Activated naive CD8-positive, alpha-beta T cell treated with anti-CD3 and anti-CD28 coated beads, Interleukin-2, amount 10 ng/mL, durations not matched to agents 7 days and 5 days (primary cell): Measurements from ENCODE around the gene SORCS2. TPM values are rescaled to one million over a fixed set of nuclear protein-coding genes. Genes with fewer than 3 reads are reported as not detected.

ENCODE experiments used
- ATAC-seq: fragments of 150-1000 bp; cut with Tn5 transposase; one replicate; pipeline ENCODE4 v1.10.0; 2021; ENCODE audit warnings: low read depth, moderate library complexity
- POLR2A ChIA-PET: fragments of 350-600 bp; sonication (Branson Sonifier 250); formaldehyde crosslinking; loops from one replicate; lab custom pipeline; 2021; ENCODE audit warnings: antibody characterized with exemption; lab: Charles Lee
- DNase-seq: peaks from one replicate; pipeline ENCODE4 v3.0.0; 2021
- H3K27ac Mint-ChIP-seq: one replicate; pipeline ENCODE4 v1.8.0; 2022; ENCODE audit warnings: mild to moderate bottlenecking, mixed read lengths
- H3K27me3 Mint-ChIP-seq: one replicate; pipeline ENCODE4 v1.8.0; 2022; ENCODE audit warnings: mild to moderate bottlenecking, moderate library complexity, mixed read lengths
- H3K36me3 Mint-ChIP-seq: one replicate; pipeline ENCODE4 v1.8.0; 2021; ENCODE audit warnings: mild to moderate bottlenecking, mixed read lengths
- H3K4me1 Mint-ChIP-seq: one replicate; pipeline ENCODE4 v1.8.0; 2021; ENCODE audit warnings: mixed read lengths
- H3K4me3 Mint-ChIP-seq: one replicate; pipeline ENCODE4 v1.8.0; 2022; ENCODE audit warnings: mild to moderate bottlenecking, moderate library complexity, mixed read lengths
- H3K9me3 Mint-ChIP-seq: one replicate; pipeline ENCODE4 v1.8.0; 2021; ENCODE audit warnings: mixed read lengths
- total RNA-seq, 2 experiments: library from RNA; stranded (reverse); gene quantifications; one replicate each; pipeline ENCODE4 v1.2.3, GENCODE V29; 2021

SORCS2 gene
- total RNA-seq, 2 experiments from 2014 or later = not detected

DNA sequence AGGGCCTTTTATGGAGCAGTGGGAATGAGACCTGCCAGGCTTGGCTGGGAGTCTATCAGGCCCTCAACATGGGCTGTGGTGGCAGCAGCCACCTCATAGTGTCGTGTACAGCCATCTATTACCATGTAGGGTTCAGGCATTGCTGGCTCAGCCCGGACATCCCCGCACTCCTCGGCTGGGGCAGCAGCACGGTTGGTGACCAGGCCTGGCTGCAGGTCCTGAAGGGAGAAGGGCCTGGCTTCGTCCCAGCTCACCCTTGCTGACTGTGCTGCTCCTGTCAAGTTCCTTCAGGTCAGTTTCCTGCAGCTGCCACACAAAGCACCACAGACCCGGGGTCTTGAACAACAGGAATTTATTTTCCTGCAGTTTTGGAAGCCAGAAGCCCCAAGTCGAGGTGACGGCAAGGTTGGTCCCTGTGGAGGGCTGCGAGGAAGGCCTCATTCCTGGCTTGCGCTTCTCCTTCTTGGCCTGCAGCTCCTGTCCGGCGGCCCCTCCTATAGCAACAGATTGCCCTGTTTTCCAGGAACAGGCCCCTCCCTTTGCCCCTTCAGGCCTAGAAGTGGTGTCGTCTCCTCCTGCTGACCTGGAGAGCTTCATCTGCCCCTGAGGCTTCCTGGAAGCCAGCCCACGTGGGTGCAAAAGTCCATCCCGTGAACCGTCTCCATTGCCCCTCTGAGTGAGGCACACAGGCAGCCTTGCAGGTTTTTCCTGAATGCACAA lies 25.2 kb upstream of the SORCS2 start:
- no peak for ATAC-seq

DNA sequence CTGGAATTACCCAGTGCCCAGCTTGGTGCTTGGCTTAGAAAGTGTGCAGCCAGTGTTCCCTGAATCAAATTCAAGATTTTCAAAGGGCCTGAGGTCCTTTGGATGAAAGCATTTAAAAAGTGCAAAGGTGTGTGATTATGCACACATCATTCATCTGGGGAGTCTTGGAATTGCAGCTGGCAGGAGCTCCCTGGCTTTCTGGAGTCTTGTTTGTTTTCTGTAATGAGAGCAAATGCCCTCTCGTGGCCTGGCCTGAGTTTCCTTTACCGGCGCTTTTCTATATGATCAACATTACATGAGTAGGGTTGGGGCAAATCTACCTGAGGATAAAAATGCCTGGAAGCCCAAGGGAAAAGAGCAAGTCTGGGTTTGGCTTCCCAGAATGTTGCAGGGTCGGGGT lies 24.6 kb upstream of the SORCS2 start:
- H3K27me3 Mint-ChIP-seq = peaks cover 23% of the 10 kb centered on the region
- no peak overlapping the region for H3K4me3 Mint-ChIP-seq
- ATAC-seq (no peak), DNase-seq (no peak)
- peaks cover 17% of the 10 kb centered on the region for H3K4me1 Mint-ChIP-seq
- POLR2A ChIA-PET = no interaction called here
- peaks cover 3% of the 10 kb centered on the region for H3K36me3 Mint-ChIP-seq
- H3K9me3 Mint-ChIP-seq = no peaks in the 10 kb centered on the region
- no peak overlapping the region for H3K27ac Mint-ChIP-seq

More for the DNA sequence above, 25.2 kb upstream of the SORCS2 start:
- H3K4me3 Mint-ChIP-seq = no peak overlapping the region
- H3K9me3 Mint-ChIP-seq = no peaks in the 10 kb centered on the region
- H3K27me3 Mint-ChIP-seq = peaks cover 18% of the 10 kb centered on the region
- peaks cover 3% of the 10 kb centered on the region for H3K36me3 Mint-ChIP-seq
- DNase-seq = peak; percentile 21
- POLR2A ChIA-PET = interaction anchor here (0.6 kb wide), 1 partner anchor 526 kb away, joined by 4 read pairs; the partner anchor contains the start of gene MRFAP1
- peaks cover 17% of the 10 kb centered on the region for H3K4me1 Mint-ChIP-seq
- H3K27ac Mint-ChIP-seq = no peak overlapping the region

GRCh38 chr4:7168106-7168505 lies 24.2 kb upstream of the SORCS2 start:
- Mint-ChIP-seq H3K9me3 (no peaks in the 10 kb centered on the region), H3K27me3 (peaks cover 27% of the 10 kb centered on the region), H3K36me3 (peaks cover 3% of the 10 kb centered on the region), H3K4me3 (no peak overlapping the region), H3K27ac (no peak overlapping the region), H3K4me1 (peaks cover 17% of the 10 kb centered on the region)
- ATAC-seq (no peak), DNase-seq (peak; percentile 17)
- POLR2A ChIA-PET = no interaction called here

DNA sequence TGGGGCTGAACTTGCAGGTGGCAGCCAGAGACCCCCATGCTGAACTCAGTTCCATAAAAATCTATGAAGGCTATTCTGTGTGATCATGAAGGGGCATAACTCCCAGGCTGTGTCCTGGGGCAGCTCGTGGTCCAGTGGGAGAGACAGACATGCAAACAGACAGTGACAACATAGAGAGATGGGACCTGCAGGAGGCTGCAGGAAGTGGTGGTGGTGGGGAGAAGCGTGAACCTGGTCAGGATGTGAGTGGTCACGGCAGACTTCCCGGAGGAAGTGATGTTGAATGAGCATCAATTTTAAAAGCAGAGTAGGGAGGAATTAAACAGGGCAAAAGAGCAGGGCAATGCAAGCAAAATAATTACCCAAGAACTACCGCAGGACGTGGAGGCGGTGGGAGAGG lies 23.2 kb upstream of the SORCS2 start:
- Mint-ChIP-seq H3K4me3 (peak overlapping the region; percentile 71), H3K27ac (peak overlapping the region; percentile 72), H3K9me3 (no peaks in the 10 kb centered on the region), H3K4me1 (peaks cover 17% of the 10 kb centered on the region), H3K27me3 (peaks cover 28% of the 10 kb centered on the region), H3K36me3 (peaks cover 3% of the 10 kb centered on the region)
- DNase-seq (peak; percentile 42), ATAC-seq (peak; percentile 69)
- POLR2A ChIA-PET = no interaction called here

- Mint-ChIP-seq H3K9me3 (no peaks in the 10 kb centered on the region), H3K4me1 (peaks cover 17% of the 10 kb centered on the region), H3K27ac (no peak overlapping the region), H3K36me3 (peaks cover 3% of the 10 kb centered on the region), H3K4me3 (no peak overlapping the region), H3K27me3 (peaks cover 28% of the 10 kb centered on the region)
- POLR2A ChIA-PET = no interaction called here
- ATAC-seq (no peak), DNase-seq (peak; percentile 12)
These were observed 22.3 kb upstream of the SORCS2 start for GRCh38 chr4:7170012-7170411.

DNA sequence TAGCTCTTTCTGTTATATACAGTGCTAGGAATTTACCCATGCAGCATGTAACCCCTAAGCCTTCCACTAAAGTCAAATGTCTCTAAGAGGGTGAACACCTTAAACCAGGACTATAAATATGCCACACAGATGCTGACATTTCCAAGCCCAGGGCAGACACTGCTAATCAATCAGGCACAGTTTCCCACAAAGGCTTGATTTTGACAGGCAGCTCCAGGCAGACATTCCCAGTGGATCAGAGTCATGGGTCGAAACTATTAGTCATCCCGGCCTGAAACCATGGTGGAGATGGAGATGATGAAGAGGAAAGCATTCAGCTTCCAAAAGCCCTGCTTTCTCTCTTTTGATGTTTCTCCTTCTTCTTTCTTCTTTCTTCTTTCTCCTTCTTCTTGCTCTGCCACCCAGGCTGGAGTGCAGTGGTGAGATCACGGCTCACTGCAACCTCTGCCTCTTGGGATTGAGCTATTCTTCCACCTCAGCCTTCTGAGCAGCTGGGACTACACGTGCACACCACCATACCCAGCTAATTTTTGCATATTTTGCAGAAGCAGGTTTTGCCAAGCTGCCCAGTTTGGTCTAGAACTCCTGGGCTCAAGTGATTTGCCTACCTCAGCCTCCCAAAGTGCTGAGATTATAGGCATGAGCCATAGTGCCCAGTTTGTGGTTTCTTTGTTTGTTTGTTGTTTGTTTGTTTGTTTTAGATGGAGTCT lies 21.0 kb upstream of the SORCS2 start:
- POLR2A ChIA-PET = interaction anchor here (0.6 kb wide), 1 partner anchor 702 kb away, joined by 6 read pairs; no protein-coding TSS in a partner anchor
- ATAC-seq = no peak
- Mint-ChIP-seq H3K4me3 (no peak overlapping the region), H3K27ac (no peak overlapping the region), H3K9me3 (no peaks in the 10 kb centered on the region), H3K36me3 (peaks cover 3% of the 10 kb centered on the region), H3K4me1 (peaks cover 17% of the 10 kb centered on the region), H3K27me3 (peaks cover 31% of the 10 kb centered on the region)
- peak; percentile 4 for DNase-seq

DNA sequence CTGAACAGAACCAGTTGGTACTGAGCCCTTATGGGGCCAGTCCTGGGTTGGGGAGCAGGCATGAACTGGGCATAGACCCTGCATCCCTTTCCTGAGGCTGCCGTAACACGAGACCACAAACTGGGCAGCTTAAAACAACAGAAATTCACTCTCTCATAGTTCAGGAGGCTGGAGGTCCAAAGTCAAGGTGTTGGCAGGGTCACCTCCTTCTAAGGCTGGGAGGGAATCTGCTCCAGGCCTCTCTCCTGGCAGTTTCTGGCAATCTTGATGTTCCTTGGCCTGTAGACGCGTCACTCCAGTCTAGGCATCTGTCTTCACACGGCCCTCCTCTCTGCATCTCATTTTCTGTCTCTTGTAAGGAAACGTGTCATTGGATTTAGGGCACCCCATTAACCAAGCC lies 19.8 kb upstream of the SORCS2 start:
- Mint-ChIP-seq H3K27me3 (peaks cover 43% of the 10 kb centered on the region), H3K9me3 (no peaks in the 10 kb centered on the region), H3K4me1 (peaks cover 17% of the 10 kb centered on the region), H3K4me3 (no peak overlapping the region), H3K27ac (no peak overlapping the region), H3K36me3 (peaks cover 3% of the 10 kb centered on the region)
- POLR2A ChIA-PET = no interaction called here
- ATAC-seq = no peak
- peak; percentile 6 for DNase-seq

DNA sequence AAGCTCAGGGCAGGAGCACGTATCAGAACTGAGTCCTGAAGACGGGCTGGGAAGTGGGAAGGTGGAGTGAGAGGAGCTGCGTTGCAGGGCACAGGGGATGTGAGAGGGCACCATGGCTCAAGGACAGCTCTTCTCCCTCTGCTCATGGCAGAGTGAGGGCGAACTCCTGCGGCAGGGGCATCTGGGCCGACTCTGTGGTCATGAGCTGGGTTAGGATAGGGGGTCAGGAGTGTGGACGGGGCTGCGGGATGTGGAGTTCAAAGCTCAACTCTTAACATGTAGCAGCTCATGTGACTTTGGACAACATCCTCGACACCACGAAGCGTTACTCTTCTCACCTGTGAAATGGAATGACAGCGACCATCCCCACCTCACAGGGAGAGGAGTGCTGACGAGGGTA lies 19.4 kb upstream of the SORCS2 start:
- no peaks in the 10 kb centered on the region for H3K9me3 Mint-ChIP-seq
- no peak overlapping the region for H3K27ac Mint-ChIP-seq
- peaks cover 17% of the 10 kb centered on the region for H3K4me1 Mint-ChIP-seq
- DNase-seq (peak; percentile 9), ATAC-seq (no peak)
- POLR2A ChIA-PET = no interaction called here
- peaks cover 46% of the 10 kb centered on the region for H3K27me3 Mint-ChIP-seq
- no peak overlapping the region for H3K4me3 Mint-ChIP-seq
- peaks cover 3% of the 10 kb centered on the region for H3K36me3 Mint-ChIP-seq

- Mint-ChIP-seq H3K36me3 (peaks cover 3% of the 10 kb centered on the region), H3K4me1 (peaks cover 12% of the 10 kb centered on the region), H3K27ac (no peak overlapping the region), H3K27me3 (peaks cover 46% of the 10 kb centered on the region), H3K4me3 (no peak overlapping the region), H3K9me3 (no peaks in the 10 kb centered on the region)
- ATAC-seq (no peak), DNase-seq (no peak)
- POLR2A ChIA-PET = no interaction called here
These were observed 18.4 kb upstream of the SORCS2 start for GRCh38 chr4:7173841-7174449.

DNA sequence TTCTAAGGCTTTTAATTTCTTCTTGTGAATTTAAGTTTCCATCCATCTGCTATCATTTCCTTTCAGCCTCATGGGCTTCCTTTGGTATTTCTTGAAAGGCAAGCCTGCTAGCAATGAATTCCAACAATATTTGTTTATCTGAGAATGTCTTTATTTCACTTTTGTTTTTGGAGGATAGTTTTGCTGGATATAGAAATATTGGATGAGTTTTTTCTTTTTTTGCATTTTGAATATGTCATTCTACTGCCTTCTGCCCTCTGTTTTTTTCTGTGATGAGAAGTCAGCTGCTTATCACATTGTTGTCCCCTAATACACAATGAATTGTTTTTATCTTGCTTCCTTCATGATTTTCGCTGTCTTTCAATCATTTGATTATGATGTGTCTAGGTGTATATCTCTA lies 13.2 kb upstream of the SORCS2 start:
- no peak overlapping the region for H3K27ac Mint-ChIP-seq
- H3K27me3 Mint-ChIP-seq = peaks cover 23% of the 10 kb centered on the region
- POLR2A ChIA-PET = no interaction called here
- ATAC-seq (no peak), DNase-seq (no peak)
- peaks cover 4% of the 10 kb centered on the region for H3K36me3 Mint-ChIP-seq
- peaks cover 12% of the 10 kb centered on the region for H3K4me1 Mint-ChIP-seq
- H3K4me3 Mint-ChIP-seq = no peak overlapping the region
- peaks cover 8% of the 10 kb centered on the region for H3K9me3 Mint-ChIP-seq

DNA sequence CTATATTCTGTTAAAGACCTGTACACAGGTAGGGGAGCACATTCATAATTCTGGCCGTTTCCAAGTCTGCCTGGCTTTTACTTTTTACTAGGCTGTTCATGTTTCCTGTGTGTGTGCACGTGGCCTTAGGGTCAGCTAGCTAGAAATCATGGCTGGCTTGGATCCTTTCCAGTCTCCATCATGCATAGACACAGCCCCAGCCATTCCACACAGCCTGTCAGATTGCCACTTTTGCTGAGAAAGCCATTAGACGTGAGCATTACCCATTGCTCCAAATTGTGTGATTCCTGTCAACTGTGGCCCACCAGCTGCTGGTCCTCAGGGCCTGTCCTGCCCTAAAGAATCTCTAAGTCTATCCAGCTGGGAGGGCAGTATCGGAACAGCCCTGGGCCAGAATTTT lies 11.4 kb upstream of the SORCS2 start:
- DNase-seq (no peak), ATAC-seq (no peak)
- peaks cover 12% of the 10 kb centered on the region for H3K4me1 Mint-ChIP-seq
- H3K4me3 Mint-ChIP-seq = no peak overlapping the region
- H3K27ac Mint-ChIP-seq = no peak overlapping the region
- peaks cover 4% of the 10 kb centered on the region for H3K36me3 Mint-ChIP-seq
- peaks cover 8% of the 10 kb centered on the region for H3K9me3 Mint-ChIP-seq
- POLR2A ChIA-PET = no interaction called here
- H3K27me3 Mint-ChIP-seq = peaks cover 23% of the 10 kb centered on the region

DNA sequence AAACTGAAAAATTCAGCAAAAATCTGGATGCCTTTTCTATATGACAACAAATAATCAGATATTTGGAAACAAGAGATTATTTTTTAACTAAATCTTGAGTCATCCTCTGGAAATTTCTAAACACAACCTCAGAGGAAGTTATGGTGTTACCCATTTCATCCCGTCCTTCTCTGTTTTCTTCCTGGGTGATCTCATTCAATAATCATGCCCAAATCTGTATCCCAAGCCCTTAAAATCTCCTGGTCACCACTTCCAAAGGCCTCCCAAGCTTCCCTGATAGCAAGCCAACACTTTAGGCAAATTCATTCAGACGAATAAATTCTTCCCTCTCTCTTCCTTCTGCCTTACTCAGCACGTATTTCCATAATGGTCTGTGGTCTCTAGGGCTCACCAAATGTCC lies 9.7 kb upstream of the SORCS2 start:
- H3K36me3 Mint-ChIP-seq = peaks cover 4% of the 10 kb centered on the region
- peaks cover 8% of the 10 kb centered on the region for H3K9me3 Mint-ChIP-seq
- H3K27ac Mint-ChIP-seq = no peak overlapping the region
- DNase-seq (no peak), ATAC-seq (no peak)
- POLR2A ChIA-PET = no interaction called here
- peaks cover 12% of the 10 kb centered on the region for H3K4me1 Mint-ChIP-seq
- no peak overlapping the region for H3K4me3 Mint-ChIP-seq
- peaks cover 8% of the 10 kb centered on the region for H3K27me3 Mint-ChIP-seq

GRCh38 chr4:7183161-7183560 lies 9.2 kb upstream of the SORCS2 start:
- no peak for DNase-seq

More at GRCh38 chr4:7183161-7183560, 9.2 kb upstream of the SORCS2 start:
- Mint-ChIP-seq H3K27ac (no peak overlapping the region), H3K4me1 (peaks cover 12% of the 10 kb centered on the region), H3K36me3 (peaks cover 4% of the 10 kb centered on the region), H3K9me3 (peaks cover 8% of the 10 kb centered on the region), H3K27me3 (peaks cover 9% of the 10 kb centered on the region), H3K4me3 (no peak overlapping the region)
- POLR2A ChIA-PET = no interaction called here
- ATAC-seq = peak; percentile 75
